HL-60 (cell line): Measurements from ENCODE around the gene PIGV.
"Not testable (repeated sequence)": the region's sequence is repeated elsewhere in the genome, so short reads cannot be mapped to it uniquely, and the experiment has no call there.

Source experiments
- DNase-seq, 2 experiments: peaks; one replicate each; pipeline ENCODE4 v3.0.0-alpha.2; 2010 to 2020; ENCODE audit warnings: low read depth in 1 of 2, low spot score in 1 of 2
- H3K27ac ChIP-seq: fragments of 250-450 bp; sonication (Bioruptor Pico); replicated peaks from 2 replicates; pipeline ENCODE4 v1.5.1; 2020; ENCODE audit warnings: mild to moderate bottlenecking, moderate library complexity
- H3K27me3 ChIP-seq: fragments of 250-450 bp; sonication (Bioruptor Pico); 2 replicates; pipeline ENCODE4 v1.5.1; 2021; ENCODE audit warnings: mild to moderate bottlenecking, moderate library complexity; ENCODE audit not compliant: insufficient read depth, poor library complexity, severe bottlenecking
- H3K4me3 ChIP-seq: replicated peaks from 2 replicates; pipeline ENCODE4 v1.5.1; 2011; ENCODE audit warnings: mild to moderate bottlenecking, control low read depth, low read length; ENCODE audit not compliant: insufficient read depth
- CTCF ChIP-seq: IDR thresholded peaks from one replicate; pipeline ENCODE4 v1.5.1; 2011; ENCODE audit warnings: low read length, control low read depth, inconsistent platforms; ENCODE audit not compliant: insufficient read depth
- GABPA ChIP-seq: IDR thresholded peaks from 2 replicates; pipeline ENCODE4 v1.6.1; 2012; ENCODE audit warnings: low read depth
- POLR2AphosphoS5 ChIP-seq: IDR thresholded peaks from 2 replicates; pipeline ENCODE4 v1.6.1; 2012; ENCODE audit warnings: low read depth
- SPI1 ChIP-seq: IDR thresholded peaks from 2 replicates; pipeline ENCODE4 v1.6.1; 2012; ENCODE audit warnings: low read depth, mild to moderate bottlenecking, borderline replicate concordance
- TF ChIP-seq, protein P1 (sequence below): IDR thresholded peaks from 2 replicates; pipeline ENCODE4 v1.6.1; 2012; ENCODE audit warnings: low read depth; ENCODE audit not compliant: insufficient replicate concordance

The PIGV gene

DNA sequence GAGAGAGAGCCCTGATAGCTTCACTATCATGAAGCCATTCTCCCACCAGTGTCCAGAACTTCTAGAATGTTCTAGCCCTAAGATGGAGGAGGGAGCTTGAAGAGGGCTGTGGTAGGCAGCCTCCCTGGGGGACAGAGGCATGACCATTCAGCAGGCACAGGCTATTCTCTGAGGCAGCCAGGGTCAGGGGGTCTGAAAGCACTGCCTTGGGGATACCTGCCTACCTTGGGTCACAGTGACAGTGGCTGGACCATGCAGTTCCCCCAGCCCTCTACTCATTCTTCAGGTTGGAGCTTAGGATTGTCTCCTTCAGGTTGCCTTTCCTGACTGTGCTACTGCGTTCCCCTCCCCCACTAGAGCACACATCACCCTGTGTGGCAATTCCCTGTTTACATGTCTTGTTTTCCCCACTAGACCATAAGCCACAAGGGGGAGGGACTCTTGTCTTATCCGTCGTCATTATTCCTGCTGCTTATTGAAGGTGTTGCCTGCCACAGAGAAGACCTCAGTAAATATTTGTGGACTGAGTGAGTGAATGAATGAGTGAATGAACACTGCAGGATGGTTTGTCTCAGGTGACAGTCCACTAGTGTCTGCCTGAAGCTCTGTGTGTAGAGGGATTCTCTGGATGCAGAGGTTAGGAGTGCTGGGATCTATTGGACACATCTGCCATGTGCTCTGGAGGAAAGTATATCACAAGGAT is 43.9 kb downstream of the PIGV start:
- peak in 1 of 2 experiments; percentile 37 for DNase-seq
- Histone ChIP-seq H3K27me3 (no peaks in the 10 kb centered on the region), H3K27ac (no peak overlapping the region), H3K4me3 (no peak overlapping the region)
- no peak for TF ChIP-seq POLR2AphosphoS5
- TF ChIP-seq, protein P1, sequence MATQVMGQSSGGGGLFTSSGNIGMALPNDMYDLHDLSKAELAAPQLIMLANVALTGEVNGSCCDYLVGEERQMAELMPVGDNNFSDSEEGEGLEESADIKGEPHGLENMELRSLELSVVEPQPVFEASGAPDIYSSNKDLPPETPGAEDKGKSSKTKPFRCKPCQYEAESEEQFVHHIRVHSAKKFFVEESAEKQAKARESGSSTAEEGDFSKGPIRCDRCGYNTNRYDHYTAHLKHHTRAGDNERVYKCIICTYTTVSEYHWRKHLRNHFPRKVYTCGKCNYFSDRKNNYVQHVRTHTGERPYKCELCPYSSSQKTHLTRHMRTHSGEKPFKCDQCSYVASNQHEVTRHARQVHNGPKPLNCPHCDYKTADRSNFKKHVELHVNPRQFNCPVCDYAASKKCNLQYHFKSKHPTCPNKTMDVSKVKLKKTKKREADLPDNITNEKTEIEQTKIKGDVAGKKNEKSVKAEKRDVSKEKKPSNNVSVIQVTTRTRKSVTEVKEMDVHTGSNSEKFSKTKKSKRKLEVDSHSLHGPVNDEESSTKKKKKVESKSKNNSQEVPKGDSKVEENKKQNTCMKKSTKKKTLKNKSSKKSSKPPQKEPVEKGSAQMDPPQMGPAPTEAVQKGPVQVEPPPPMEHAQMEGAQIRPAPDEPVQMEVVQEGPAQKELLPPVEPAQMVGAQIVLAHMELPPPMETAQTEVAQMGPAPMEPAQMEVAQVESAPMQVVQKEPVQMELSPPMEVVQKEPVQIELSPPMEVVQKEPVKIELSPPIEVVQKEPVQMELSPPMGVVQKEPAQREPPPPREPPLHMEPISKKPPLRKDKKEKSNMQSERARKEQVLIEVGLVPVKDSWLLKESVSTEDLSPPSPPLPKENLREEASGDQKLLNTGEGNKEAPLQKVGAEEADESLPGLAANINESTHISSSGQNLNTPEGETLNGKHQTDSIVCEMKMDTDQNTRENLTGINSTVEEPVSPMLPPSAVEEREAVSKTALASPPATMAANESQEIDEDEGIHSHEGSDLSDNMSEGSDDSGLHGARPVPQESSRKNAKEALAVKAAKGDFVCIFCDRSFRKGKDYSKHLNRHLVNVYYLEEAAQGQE = no peak
- no peak for TF ChIP-seq GABPA
- no peak for TF ChIP-seq CTCF
- TF ChIP-seq SPI1 = no peak

DNA sequence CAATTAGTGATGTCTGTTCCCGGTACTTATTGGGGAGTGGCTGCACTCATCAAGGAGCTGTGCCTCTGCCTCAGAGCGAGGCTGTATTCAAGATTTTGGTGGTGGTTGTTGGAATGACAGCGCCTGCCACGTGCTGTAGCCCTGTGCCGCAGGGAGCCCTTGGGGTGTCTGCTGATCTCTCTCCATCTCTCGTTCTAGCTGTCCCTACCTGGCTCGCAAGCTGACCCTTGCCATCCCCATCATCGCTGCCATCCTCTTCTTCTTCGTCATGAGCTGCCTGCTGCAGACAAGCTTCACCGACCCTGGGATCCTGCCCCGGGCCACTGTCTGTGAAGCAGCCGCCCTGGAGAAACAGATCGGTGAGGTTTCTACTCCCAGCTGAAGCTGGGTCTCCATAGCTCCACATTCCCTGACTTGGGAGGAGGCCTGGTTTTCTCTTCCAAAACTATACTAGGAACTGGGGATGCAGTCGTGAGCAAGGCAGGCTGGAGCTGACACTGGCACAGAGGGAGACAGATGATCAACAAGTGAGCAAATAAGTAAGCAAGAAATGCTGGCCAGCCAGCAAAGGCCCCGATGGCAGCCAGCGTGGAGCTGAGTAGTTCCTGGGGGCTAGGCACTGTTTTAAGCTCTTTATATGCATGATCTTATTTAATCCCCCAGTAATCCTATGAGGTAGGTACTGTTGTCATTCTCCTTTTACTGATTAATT is 44.7 kb downstream of the PIGV start:
- no peak overlapping the region for H3K27ac ChIP-seq
- DNase-seq = no peak
- H3K27me3 ChIP-seq = no peaks in the 10 kb centered on the region
- TF ChIP-seq POLR2AphosphoS5 (no peak), SPI1 (no peak), CTCF (no peak), GABPA (no peak)
- TF ChIP-seq, protein P1 = no peak
- H3K4me3 ChIP-seq = no peak overlapping the region

- Histone ChIP-seq H3K27ac (peak overlapping the region; percentile 64), H3K4me3 (no peak overlapping the region), H3K27me3 (no peaks in the 10 kb centered on the region)
- TF ChIP-seq CTCF (peak; percentile 19), POLR2AphosphoS5 (peak; percentile 25; the same call in 1 of the 2 replicates), GABPA (peak; percentile 79), SPI1 (no peak)
- TF ChIP-seq, protein P1 = no peak
- peak; percentile 63 to 91 for DNase-seq
Observed at GRCh38 chr1:26833432-26834405, 46.0 kb downstream of the PIGV start.

DNA sequence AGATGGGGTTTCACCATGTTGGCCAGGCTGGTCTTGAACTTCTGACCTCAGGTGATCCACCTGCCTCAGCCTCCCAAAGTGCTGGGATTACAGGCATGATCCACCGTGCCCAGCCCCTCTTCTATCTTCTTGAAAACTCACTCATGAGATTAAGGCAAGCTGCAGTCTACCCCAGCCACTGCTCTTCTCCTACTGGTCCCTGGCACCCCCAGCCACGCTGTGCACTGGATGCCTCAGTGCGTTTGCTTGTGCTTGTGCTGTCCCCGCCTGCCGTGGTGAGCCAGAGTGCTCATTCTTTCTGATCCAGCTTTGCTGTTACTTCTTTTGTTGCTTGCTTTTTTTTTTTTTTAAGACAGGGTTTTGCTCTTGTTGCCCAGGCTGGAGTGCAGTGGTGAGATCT is 49.9 kb downstream of the PIGV start:
- not testable (repeated sequence) for H3K4me3 ChIP-seq, DNase-seq, H3K27me3 ChIP-seq, H3K27ac ChIP-seq
